GM13976 (cell line): ENCODE results near the gene SLC37A1.

ENCODE experiments used
- DNase-seq: peaks from one replicate; pipeline ENCODE4 v3.0.0; 2012; ENCODE audit warnings: low spot score
- in situ Hi-C: fragments of 300-500 bp; cut with MboI; formaldehyde crosslinking; loops from one replicate; pipeline ENCODE4 v1.12.0; 2022; ENCODE audit warnings: low sequenced_read_pairs, mixed read lengths, inconsistent platforms; ENCODE audit not compliant: unreplicated experiment
- TF ChIP-seq, protein P1 (sequence below): IDR thresholded peaks from 2 replicates; pipeline ENCODE4 v1.5.1; 2012; ENCODE audit warnings: borderline replicate concordance, mild to moderate bottlenecking; ENCODE audit not compliant: insufficient read depth; ENCODE audit errors: extremely low read depth, missing control alignments, control extremely low read depth

The SLC37A1 gene

DNA sequence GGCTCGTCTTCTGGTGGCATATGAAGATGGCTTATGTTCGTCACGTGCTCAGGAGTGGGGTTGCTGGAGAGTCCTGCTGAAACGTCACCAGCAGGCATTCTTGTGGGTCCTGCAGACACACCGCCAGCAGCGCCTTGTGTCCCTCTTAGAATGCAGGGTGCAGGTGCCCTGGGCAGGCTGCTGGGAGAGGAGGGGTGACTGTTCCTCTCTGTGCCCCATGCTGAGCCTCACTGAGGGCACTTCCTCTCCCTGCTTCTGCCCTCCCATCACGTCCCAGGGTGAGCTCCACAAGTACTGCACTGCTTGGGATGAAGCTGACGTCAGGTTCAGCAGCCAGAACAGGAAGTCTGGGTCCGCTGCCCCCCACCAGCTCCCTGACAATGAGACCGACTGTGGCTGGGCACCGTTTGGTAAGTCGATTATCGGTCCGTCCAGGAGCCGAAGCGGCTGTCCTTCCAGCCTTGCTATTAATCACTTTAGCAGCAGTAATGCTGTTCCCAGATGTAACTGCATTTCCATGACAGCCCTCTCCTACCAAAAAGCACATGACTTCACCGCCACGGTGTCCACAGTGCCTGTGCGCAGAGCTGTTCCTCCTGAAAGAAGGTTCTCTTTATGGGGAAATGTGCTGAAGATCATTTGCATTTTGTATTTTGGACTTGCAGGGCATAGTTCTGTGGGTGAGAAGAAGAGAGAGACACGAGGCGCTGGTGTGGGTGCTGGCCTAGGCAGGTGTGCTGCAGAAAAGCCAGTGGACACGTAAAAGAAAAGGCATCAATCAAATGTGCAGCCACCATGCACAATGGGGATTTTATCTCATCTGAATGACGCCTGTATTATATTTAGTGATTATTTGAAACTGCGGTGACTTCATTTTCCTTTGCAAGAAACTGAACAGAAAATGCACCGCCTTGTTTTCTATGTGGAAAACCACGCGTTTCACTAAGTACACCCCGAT lies 21.0 kb downstream of the SLC37A1 start:
- peak; percentile 69 for DNase-seq
- TF ChIP-seq, protein P1, sequence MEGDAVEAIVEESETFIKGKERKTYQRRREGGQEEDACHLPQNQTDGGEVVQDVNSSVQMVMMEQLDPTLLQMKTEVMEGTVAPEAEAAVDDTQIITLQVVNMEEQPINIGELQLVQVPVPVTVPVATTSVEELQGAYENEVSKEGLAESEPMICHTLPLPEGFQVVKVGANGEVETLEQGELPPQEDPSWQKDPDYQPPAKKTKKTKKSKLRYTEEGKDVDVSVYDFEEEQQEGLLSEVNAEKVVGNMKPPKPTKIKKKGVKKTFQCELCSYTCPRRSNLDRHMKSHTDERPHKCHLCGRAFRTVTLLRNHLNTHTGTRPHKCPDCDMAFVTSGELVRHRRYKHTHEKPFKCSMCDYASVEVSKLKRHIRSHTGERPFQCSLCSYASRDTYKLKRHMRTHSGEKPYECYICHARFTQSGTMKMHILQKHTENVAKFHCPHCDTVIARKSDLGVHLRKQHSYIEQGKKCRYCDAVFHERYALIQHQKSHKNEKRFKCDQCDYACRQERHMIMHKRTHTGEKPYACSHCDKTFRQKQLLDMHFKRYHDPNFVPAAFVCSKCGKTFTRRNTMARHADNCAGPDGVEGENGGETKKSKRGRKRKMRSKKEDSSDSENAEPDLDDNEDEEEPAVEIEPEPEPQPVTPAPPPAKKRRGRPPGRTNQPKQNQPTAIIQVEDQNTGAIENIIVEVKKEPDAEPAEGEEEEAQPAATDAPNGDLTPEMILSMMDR: no peak
- in situ Hi-C loops: no loop called here

- TF ChIP-seq, protein P1: no peak
- in situ Hi-C loops: no loop called here
Observed at GRCh38 chr21:42535602-42536171, 22.0 kb downstream of the SLC37A1 start.

DNA sequence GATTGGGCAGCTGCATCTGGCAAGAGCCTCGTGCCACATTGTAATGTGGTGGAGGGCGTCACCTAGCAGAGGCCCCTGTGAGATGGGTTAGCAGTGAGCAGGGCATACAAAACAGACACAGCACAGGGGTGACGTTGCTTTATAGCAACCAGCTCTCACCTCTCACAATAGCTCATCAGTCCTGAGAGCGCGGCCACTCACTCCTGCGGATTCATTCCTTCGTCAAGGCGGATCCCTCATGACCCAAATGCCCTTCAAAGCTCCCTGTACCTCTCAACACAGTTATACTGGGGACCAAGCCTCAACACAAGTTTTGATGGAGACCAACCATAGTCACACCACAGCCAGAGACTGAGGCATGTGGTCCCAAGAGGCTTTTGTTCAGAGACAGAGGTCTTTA lies 22.9 kb downstream of the SLC37A1 start:
- in situ Hi-C loops: no loop called here
- TF ChIP-seq, protein P1: no peak
- no peak for DNase-seq

More at GRCh38 chr21:42535602-42536171, 22.0 kb downstream of the SLC37A1 start:
- DNase-seq: peak; percentile 75

GRCh38 chr21:42537106-42537742 lies 23.6 kb downstream of the SLC37A1 start:
- in situ Hi-C loops: no loop called here
- TF ChIP-seq, protein P1: peak; percentile 53
- peak; percentile 60 for DNase-seq

GRCh38 chr21:42538479-42539275 lies 25.0 kb downstream of the SLC37A1 start:
- no peak for DNase-seq
- TF ChIP-seq, protein P1: no peak
- in situ Hi-C loops: no loop called here

- DNase-seq: no peak
- TF ChIP-seq, protein P1: no peak
- in situ Hi-C loops: no loop called here
Observed at GRCh38 chr21:42539342-42539741, 25.7 kb downstream of the SLC37A1 start.
